A549 (cell line): ENCODE data around the gene ZNF749.
A peak's percentile ranks its signal among the peaks of the same experiment; 100 is the strongest.

ENCODE experiments used
- BHLHE40 ChIP-seq: IDR thresholded peaks from 2 replicates; pipeline ENCODE4 v1.6.1; 2012; ENCODE audit warnings: low read depth, low read length, inconsistent platforms
- CBX8 ChIP-seq: fragments of 200-600 bp; sonication (generic); IDR thresholded peaks from 2 replicates; pipeline ENCODE4 v1.6.1; 2016
- CHD2 ChIP-seq: fragments of 150-350 bp; IDR thresholded peaks from 2 replicates; pipeline ENCODE4 v1.6.1; 2014; ENCODE audit warnings: low read length; ENCODE audit not compliant: partially characterized antibody
- POLR2A ChIP-seq: IDR thresholded peaks from 2 replicates; pipeline ENCODE4 v1.6.1; 2012; ENCODE audit warnings: mild to moderate bottlenecking, low read length
- RFX5 ChIP-seq: fragments of 450-650 bp; IDR thresholded peaks from 2 replicates; pipeline ENCODE4 v1.7.1; 2014; ENCODE audit warnings: antibody characterized with exemption, mild to moderate bottlenecking, moderate library complexity
- TF ChIP-seq, protein P1 (sequence below): fragments of >200 bp; sonication (Bioruptor Twin); formaldehyde crosslinking; IDR thresholded peaks from 3 replicates; pipeline ENCODE4 v1.5.1; 2016
- TF ChIP-seq, protein P2 (sequence below): fragments of 200-600 bp; sonication (generic); IDR thresholded peaks from 2 replicates; pipeline ENCODE4 v1.6.1; 2016; ENCODE audit warnings: antibody characterized with exemption, mild to moderate bottlenecking, moderate library complexity

DNA sequence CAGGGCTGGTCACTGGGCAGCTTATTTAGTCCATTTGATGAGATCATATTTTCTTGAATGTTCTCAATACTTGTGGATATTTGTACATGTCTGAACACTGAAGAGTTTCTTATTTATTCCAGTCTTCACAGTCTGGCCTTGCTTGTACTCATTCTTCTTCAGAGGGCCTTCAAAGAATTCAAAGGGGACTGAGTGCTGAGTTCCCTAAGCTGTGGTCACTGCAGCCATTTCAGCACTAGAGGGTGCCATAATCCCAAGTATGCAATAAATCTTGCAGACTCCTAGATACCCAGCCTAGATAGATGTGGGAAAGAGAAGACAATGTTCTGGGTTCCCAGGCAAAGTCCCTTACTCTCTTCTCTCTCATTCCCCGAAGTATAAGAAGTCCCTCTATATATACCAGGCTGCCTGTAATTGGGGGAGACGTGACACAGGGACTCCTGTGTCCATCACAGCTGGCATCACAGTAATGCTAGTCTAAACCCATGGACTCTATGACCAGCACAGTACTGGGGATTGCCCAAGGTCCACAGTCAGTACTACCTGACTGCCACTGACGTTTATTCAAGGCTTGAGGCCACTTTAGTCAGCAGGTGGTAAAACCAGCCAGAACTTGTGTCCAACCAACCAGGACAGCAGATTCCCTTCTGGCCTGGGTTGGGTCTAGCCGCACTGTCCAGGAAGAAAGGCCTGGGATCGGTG, 30.7 kb downstream of the ZNF749 start:
- no peak for TF ChIP-seq POLR2A
- TF ChIP-seq, protein P1, sequence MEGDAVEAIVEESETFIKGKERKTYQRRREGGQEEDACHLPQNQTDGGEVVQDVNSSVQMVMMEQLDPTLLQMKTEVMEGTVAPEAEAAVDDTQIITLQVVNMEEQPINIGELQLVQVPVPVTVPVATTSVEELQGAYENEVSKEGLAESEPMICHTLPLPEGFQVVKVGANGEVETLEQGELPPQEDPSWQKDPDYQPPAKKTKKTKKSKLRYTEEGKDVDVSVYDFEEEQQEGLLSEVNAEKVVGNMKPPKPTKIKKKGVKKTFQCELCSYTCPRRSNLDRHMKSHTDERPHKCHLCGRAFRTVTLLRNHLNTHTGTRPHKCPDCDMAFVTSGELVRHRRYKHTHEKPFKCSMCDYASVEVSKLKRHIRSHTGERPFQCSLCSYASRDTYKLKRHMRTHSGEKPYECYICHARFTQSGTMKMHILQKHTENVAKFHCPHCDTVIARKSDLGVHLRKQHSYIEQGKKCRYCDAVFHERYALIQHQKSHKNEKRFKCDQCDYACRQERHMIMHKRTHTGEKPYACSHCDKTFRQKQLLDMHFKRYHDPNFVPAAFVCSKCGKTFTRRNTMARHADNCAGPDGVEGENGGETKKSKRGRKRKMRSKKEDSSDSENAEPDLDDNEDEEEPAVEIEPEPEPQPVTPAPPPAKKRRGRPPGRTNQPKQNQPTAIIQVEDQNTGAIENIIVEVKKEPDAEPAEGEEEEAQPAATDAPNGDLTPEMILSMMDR, result peak; percentile 0; the same call in 1 of the 3 replicates
- no peak for TF ChIP-seq RFX5
- TF ChIP-seq BHLHE40, result no peak
- no peak for TF ChIP-seq CBX8
- no peak for TF ChIP-seq CHD2
- TF ChIP-seq, protein P2, sequence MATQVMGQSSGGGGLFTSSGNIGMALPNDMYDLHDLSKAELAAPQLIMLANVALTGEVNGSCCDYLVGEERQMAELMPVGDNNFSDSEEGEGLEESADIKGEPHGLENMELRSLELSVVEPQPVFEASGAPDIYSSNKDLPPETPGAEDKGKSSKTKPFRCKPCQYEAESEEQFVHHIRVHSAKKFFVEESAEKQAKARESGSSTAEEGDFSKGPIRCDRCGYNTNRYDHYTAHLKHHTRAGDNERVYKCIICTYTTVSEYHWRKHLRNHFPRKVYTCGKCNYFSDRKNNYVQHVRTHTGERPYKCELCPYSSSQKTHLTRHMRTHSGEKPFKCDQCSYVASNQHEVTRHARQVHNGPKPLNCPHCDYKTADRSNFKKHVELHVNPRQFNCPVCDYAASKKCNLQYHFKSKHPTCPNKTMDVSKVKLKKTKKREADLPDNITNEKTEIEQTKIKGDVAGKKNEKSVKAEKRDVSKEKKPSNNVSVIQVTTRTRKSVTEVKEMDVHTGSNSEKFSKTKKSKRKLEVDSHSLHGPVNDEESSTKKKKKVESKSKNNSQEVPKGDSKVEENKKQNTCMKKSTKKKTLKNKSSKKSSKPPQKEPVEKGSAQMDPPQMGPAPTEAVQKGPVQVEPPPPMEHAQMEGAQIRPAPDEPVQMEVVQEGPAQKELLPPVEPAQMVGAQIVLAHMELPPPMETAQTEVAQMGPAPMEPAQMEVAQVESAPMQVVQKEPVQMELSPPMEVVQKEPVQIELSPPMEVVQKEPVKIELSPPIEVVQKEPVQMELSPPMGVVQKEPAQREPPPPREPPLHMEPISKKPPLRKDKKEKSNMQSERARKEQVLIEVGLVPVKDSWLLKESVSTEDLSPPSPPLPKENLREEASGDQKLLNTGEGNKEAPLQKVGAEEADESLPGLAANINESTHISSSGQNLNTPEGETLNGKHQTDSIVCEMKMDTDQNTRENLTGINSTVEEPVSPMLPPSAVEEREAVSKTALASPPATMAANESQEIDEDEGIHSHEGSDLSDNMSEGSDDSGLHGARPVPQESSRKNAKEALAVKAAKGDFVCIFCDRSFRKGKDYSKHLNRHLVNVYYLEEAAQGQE, result no peak
